ENCODE measurements around the gene EMD. TPM values are rescaled to one million over a fixed set of nuclear protein-coding genes. Genes with fewer than 3 reads are reported as not detected.

EMD gene
- total and polyA plus RNA-seq, 2 donors (not counting 1 experiment from before 2014, with no cell fraction given), result 81.7 to 132 TPM

DNA sequence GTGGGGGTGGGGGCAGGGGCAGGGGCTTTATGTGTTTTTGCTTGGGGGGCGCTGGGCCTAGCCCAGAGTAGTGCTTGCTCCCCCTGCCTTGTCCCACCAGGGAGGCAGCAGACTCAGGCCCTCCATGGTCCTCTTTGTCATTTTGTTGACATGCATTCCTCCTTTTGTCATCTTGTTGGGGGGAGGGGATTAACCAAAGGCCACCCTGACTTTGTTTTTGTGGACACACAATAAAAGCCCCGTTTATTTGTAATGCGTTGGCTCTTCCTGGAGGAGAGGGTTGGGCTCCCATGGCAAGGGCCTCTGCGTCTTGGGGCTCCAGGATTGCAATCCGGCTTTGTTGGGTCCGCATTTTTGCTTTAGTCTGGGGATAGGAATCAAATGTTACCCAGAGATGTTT is 2.2 kb downstream of the EMD start:
- no peaks in the 10 kb centered on the region for H3K9me3 Mint-ChIP-seq (ENCODE audit: insufficient read depth)
- H3K36me3 ChIP-seq (replicated peaks in 1 of 2; ENCODE audit: control extremely low read depth in 1 of 2, control insufficient read depth in 1 of 2, extremely low read depth in 1 of 2, insufficient read depth in 2 of 2, low read length in 1 of 2), result peaks cover 0 to 7% of the 10 kb centered on the region in 2 experiments
- no peak overlapping the region for H3K4me3 Mint-ChIP-seq
- H3K4me1 ChIP-seq (ENCODE audit: control insufficient read depth in 2 of 2, insufficient read depth in 2 of 2, low read length in 2 of 2), result peaks cover 18 to 27% of the 10 kb centered on the region in 2 donors
- no peak overlapping the region for H3K27ac Mint-ChIP-seq
- intact Hi-C loops (cut with micrococcal nuclease), result no loop called here
- H3K27me3 ChIP-seq (replicated peaks in 1 of 4; ENCODE audit: control extremely low read depth in 1 of 4, control insufficient read depth in 3 of 4, insufficient read depth in 4 of 4, low read length in 3 of 4), result no peaks in the 10 kb centered on the region
- H3K27me3 Mint-ChIP-seq, result no peaks in the 10 kb centered on the region
- DNase-seq (no peak), ATAC-seq (ENCODE audit: low read depth) (no peak)
- no peak overlapping the region for H3K9ac ChIP-seq (ENCODE audit: low read length)
- H3K4me3 ChIP-seq (ENCODE audit: control extremely low read depth in 1 of 5, extremely low read depth in 1 of 5, insufficient read depth in 1 of 5, low read depth in 2 of 5, low read length in 4 of 5), result no peak overlapping the region
- WGBS (ENCODE audit: insufficient coverage), result 90% methylated on average over 2 of the region's 6 CpGs
- TF ChIP-seq EZH2 (IDR thresholded peaks at IDR 0.05; ENCODE audit: borderline replicate concordance, insufficient read depth, low read depth, low read length, poor library complexity, severe bottlenecking), result no peak
- TF ChIP-seq, protein P1, sequence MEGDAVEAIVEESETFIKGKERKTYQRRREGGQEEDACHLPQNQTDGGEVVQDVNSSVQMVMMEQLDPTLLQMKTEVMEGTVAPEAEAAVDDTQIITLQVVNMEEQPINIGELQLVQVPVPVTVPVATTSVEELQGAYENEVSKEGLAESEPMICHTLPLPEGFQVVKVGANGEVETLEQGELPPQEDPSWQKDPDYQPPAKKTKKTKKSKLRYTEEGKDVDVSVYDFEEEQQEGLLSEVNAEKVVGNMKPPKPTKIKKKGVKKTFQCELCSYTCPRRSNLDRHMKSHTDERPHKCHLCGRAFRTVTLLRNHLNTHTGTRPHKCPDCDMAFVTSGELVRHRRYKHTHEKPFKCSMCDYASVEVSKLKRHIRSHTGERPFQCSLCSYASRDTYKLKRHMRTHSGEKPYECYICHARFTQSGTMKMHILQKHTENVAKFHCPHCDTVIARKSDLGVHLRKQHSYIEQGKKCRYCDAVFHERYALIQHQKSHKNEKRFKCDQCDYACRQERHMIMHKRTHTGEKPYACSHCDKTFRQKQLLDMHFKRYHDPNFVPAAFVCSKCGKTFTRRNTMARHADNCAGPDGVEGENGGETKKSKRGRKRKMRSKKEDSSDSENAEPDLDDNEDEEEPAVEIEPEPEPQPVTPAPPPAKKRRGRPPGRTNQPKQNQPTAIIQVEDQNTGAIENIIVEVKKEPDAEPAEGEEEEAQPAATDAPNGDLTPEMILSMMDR (IDR thresholded peaks at IDR 0.05), result no peak
- H3K9me3 ChIP-seq (ENCODE audit: control extremely low read depth in 1 of 3, control insufficient read depth in 2 of 3, insufficient read depth in 1 of 3, low read length in 2 of 3), result no peaks in the 10 kb centered on the region
- ChIA-PET CTCF (no interaction called here), POLR2A (no interaction called here)
- no peak overlapping the region for H3K4me2 ChIP-seq (replicated peaks; ENCODE audit: low read depth, low read length, poor library complexity, severe bottlenecking)
- no peaks in the 10 kb centered on the region for H4K20me1 ChIP-seq (ENCODE audit: control insufficient read depth, insufficient read depth, low read length, poor library complexity, severe bottlenecking)
- H3K79me2 ChIP-seq (ENCODE audit: control insufficient read depth, insufficient read depth, low read length), result peaks cover 10% of the 10 kb centered on the region
- H2AFZ ChIP-seq (ENCODE audit: insufficient read depth, low read depth, low read length, poor library complexity, severe bottlenecking), result no peak overlapping the region
- no peak overlapping the region for H3K27ac ChIP-seq (ENCODE audit: low read length in 2 of 2)
- peaks cover 25% of the 10 kb centered on the region for H3K4me1 Mint-ChIP-seq

DNA sequence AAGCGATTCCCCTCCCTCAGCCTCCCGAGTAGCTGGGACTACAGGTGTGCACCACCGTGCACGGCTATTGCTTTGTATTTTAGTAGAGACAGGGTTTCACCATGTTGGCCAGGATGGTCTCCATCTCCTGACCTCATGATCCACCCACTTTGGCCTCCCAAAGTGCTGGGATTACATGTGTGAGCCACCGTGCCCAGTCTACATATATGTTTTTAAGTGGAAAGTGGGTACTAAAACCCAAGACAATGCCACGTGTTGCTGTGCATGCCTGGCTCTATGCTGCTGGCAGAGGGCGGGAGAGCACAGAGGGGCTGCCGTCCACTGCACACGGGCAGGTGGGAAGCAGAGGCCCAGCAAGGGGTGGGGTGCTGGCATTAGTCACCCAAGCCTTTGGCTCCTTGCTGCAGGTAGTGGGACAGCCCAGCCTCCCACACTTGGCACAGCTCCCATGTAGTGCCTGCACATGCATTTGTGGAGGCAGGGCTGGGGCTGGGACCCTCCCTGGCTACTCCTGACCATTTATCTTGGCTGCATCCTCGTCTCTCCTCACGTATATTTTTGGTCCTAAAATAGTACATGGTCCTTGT is 3.5 kb downstream of the EMD start:
- no peak overlapping the region for H3K4me3 Mint-ChIP-seq
- Histone ChIP-seq H3K9me3 (ENCODE audit: control extremely low read depth in 1 of 3, control insufficient read depth in 2 of 3, insufficient read depth in 1 of 3, low read length in 2 of 3) (no peaks in the 10 kb centered on the region), H3K4me3 (ENCODE audit: control extremely low read depth in 1 of 5, extremely low read depth in 1 of 5, insufficient read depth in 1 of 5, low read depth in 2 of 5, low read length in 4 of 5) (no peak overlapping the region), H3K27me3 (replicated peaks in 1 of 4; ENCODE audit: control extremely low read depth in 1 of 4, control insufficient read depth in 3 of 4, insufficient read depth in 4 of 4, low read length in 3 of 4) (no peaks in the 10 kb centered on the region), H3K4me1 (ENCODE audit: control insufficient read depth in 2 of 2, insufficient read depth in 2 of 2, low read length in 2 of 2) (peaks cover 18 to 22% of the 10 kb centered on the region in 2 donors), H3K79me2 (ENCODE audit: control insufficient read depth, insufficient read depth, low read length) (peaks cover 10% of the 10 kb centered on the region), H2AFZ (ENCODE audit: insufficient read depth, low read depth, low read length, poor library complexity, severe bottlenecking) (no peak overlapping the region), H4K20me1 (ENCODE audit: control insufficient read depth, insufficient read depth, low read length, poor library complexity, severe bottlenecking) (no peaks in the 10 kb centered on the region), H3K9ac (ENCODE audit: low read length) (no peak overlapping the region), H3K4me2 (replicated peaks; ENCODE audit: low read depth, low read length, poor library complexity, severe bottlenecking) (no peak overlapping the region), H3K27ac (ENCODE audit: low read length in 2 of 2) (no peak overlapping the region), H3K36me3 (replicated peaks in 1 of 2; ENCODE audit: control extremely low read depth in 1 of 2, control insufficient read depth in 1 of 2, extremely low read depth in 1 of 2, insufficient read depth in 2 of 2, low read length in 1 of 2) (peaks cover 0 to 7% of the 10 kb centered on the region in 2 experiments)
- DNase-seq (no peak), ATAC-seq (ENCODE audit: low read depth) (no peak)
- no peak overlapping the region for H3K27ac Mint-ChIP-seq
- H3K27me3 Mint-ChIP-seq, result no peaks in the 10 kb centered on the region
- ChIA-PET CTCF (interaction anchor here (0.7 to 1.4 kb wide), 3 partner anchors 8 to 247 kb away, joined by 3 to 6 read pairs (median 3); partner anchors contain the start of gene FLNA), POLR2A (no interaction called here)
- intact Hi-C loops (cut with micrococcal nuclease), result no loop called here
- TF ChIP-seq, protein P1 (IDR thresholded peaks at IDR 0.05), result no peak
- no peak for TF ChIP-seq EZH2 (IDR thresholded peaks at IDR 0.05; ENCODE audit: borderline replicate concordance, insufficient read depth, low read depth, low read length, poor library complexity, severe bottlenecking)
- H3K4me1 Mint-ChIP-seq, result peaks cover 20% of the 10 kb centered on the region
- H3K9me3 Mint-ChIP-seq (ENCODE audit: insufficient read depth), result no peaks in the 10 kb centered on the region
- WGBS (ENCODE audit: insufficient coverage), result 100% methylated on average over 3 of the region's 11 CpGs

Measured in B cell (primary cell).